D341Med (cell line): ENCODE results near the gene UMAD1.

Experiments
- DNase-seq: peaks from one replicate; pipeline ENCODE4 v3.0.0; 2012; ENCODE audit warnings: low spot score

Gene UMAD1

DNA sequence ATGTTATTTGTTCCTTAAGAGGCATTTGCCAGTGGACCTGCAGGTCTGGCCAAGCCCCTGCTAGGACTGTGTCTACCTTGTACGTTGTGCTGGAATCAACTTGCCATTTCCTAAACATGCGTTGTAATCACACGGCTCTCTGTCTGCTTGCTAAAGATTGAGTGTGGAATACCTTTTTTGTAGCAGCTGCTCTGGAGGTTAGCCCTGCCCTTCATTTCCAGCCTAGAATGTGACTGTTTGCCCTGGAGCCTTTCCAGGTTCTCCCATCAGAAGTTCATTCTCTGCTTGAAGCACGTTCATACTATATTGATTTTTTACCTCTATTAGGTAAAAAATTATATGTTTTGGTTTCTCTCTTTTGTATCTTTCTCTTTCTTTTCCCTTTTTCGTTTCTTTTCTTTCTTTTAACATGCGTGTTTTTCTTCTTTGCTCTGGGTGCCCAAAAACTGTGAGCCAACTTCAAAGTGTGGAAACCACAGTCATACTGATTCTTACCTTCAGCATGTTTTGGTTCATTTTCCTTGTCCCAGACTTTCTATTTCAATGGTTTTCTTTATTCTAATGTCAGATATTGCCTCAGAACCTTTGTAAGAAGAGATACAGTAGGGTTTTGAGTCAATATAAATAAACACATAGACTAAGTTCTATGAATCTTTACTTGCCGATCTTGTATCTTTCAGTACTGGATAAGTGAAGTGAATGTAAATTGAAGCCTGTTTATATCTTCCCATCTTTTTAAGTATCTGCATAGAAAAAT lies 189.7 kb downstream of the UMAD1 start:
- no peak for DNase-seq

DNA sequence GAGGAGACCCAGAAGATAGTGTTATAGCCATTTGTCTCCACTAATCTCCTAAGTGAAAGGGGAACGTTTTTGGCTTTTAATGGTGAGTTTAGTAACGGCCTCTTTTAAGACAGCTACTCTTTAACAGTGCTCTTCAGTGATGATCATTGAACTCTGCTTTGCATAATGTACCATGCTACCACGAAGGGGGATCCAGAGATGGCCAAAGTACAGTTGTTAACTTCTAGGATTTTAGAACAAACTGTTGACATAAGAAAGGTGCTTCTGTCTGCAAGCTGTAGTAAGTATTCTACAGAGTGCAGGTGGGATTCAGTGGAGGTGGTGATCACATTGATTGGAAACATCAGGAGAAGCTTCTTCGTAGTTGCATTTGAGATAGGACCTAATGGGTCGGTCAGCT lies 192.0 kb downstream of the UMAD1 start:
- no peak for DNase-seq

DNA sequence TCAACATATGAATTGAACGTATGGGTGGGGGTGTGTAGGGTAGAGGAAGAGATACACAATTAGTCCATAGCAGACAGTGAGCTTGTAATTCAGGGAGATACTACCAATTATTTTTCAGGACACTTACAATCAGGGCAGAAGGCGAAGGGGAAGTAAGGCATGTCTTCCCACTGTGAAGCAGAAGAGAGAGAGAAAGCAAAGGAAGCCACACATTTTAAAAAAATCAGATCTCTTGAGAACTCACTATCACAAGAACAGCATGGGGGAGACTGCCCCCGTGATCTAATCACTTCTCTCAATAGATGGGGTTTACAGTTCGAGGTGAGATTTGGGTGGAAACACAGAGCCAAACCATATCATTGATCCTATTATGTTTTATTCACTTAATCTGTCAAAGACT lies 194.2 kb downstream of the UMAD1 start:
- no peak for DNase-seq

DNA sequence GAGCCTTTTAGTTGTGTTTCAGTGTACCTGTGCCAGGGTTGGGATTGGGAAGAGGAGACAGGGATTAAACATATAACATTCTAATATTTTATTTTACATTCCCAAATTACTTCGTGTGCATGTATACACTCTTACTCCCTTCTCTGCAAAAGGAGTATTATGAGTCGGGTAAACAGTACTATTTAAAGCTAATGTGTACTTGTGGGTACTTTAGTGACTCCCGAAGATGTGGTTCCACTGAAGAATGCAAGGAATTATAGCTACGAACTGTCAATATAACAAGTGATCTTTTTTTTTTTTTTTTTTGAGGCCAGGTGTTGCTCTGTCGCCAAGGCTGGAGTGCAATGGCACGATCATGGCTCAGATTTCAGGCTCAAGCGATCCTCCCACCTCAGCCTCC lies 200.5 kb downstream of the UMAD1 start:
- DNase-seq = no peak

DNA sequence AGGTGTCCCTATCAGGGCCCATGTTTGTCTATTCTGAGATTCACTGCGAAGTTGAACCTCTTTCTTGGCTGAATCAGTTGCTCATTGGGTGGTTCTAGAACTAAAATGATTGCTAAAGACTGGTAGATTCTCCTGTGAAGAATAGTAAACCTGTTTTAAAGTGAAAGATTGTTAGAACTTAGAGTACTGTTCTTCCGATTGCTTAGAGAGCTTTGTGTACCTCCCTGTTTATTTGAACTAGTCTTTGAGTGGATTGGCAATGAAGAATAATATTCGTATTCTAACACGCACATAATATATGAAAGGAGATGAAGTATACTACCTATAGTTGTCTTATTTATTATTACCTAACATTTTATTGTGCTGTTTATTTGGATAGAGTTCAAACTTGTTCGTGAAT lies 202.7 kb downstream of the UMAD1 start:
- no peak for DNase-seq

DNA sequence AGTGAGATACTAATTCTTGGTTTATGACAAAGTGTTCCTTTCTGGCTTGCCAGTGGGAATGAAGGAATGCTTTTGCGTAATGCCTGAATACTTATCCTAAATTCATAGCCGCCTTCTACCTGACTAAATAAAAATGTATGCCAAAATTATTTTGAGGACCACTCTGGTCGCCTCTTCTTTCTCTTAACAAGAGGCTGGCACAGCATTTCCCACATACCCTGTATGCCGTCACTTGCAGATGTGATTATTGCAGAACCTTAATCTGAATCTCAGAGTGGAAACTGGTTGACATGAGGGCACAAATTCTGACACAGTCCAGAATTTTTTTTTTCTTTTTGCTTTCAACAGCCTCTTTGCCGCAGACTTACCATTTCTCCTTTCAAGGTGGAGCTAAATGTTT lies 203.4 kb downstream of the UMAD1 start:
- DNase-seq = no peak

DNA sequence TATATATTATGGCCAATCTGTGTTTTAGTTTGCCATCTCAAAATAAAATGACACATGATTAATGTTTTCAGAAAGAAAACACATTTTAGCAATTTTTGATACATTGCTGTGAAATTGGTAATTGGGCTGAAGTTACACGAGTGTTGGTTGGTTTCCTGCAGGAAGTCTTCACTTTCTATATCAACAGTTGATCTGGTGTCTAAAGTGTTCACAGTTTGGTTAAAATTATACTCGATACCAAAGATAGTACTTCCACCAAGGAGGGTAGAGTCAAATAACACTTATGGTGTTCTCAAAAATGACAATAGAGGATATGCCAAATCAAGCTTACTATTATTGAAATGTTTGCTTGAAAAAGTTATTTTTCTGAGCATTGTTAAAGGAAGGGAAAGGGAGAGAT lies 207.7 kb downstream of the UMAD1 start:
- no peak for DNase-seq

DNA sequence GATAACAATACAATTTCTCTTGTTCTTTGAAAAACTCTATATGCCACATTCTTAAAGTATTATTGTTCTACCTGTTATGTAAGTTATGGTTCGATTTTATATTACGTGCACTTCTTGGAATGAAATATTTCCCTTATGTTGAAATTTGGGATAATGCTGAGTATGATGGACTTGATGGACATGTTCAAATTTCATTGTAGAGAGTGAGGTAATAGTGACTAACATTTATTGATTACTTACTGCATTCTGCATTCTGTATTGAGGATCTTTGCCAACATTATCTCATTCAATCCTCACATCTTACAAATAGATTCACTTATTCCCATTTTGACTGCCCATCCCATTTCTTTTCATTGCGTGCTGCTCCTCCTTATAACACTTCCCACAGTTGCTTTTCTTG lies 208.3 kb downstream of the UMAD1 start:
- no peak for DNase-seq

DNA sequence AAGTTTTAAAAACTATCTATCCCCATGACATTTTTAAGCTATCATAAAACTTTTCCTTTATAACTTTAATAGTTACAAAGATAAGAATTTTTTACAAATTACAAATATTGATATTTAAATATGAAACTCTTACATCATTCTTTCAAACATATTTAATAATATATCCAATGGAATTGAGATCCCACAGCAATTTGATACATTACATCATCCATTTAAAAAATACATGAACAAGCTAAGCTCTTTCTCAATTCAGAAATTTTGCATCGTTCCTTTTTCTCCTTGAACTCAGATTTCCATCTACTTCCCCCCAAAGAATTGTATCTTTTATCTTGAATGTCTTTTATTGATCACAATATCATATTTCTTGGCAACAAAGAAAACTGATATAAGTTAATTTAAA lies 209.6 kb downstream of the UMAD1 start:
- no peak for DNase-seq

DNA sequence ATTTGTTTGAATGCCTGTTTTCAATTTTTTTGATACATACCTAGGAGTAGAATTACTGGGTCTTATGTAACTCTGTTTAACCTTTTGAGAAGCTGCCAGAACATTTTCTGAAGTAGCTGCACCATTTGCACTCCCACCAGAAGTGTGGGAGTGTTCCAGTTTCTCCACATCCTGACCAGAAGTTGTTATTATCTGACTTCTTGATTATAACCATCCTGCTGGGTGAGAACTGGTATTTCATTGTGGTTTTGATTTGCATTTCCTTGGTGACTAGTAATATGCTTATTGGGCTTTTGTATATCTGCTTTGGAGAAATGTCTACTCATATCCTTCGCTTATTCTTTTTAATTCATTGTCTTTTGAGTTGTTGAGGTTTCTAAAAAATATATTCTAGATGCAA lies 210.8 kb downstream of the UMAD1 start:
- no peak for DNase-seq

DNA sequence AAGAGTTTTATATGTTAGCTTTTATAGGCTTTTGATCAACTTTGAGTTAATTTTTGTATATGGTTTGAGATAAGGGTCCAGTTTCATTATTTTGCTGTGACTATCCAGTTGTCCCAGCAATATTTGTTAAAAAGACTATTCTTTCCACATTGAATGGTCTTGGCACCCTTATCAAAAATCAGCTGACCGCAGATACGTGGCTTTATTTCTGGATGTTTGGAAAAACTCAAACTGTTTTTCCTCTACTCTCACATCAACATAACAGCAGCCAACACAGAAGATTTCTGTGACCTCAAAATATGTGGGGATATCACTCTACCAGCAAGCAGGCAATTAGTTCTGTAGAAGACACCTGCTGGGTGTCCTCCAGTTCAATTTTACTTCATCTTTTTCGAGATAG lies 211.4 kb downstream of the UMAD1 start:
- DNase-seq = no peak

DNA sequence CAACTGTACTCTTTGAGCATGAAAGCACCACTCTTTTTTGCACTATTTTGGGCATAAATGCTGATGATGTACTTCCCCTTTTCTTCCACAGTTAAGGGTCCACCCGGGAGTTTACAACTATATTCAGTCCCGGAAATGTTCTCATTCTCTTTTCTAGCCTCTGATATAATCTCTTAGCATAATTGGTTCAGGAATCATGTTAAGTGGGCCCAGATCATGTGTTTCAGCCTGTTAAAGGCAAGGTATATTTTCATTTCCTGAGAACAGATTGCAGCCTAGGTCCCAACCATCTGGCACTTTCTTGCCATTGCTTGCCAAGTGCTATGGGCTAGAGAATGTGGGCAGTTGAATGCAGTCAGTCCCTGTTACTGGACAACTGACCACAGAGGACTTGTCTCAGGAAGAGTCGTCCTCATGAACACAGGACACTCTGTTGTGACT lies 216.6 kb downstream of the UMAD1 start:
- DNase-seq = no peak

DNA sequence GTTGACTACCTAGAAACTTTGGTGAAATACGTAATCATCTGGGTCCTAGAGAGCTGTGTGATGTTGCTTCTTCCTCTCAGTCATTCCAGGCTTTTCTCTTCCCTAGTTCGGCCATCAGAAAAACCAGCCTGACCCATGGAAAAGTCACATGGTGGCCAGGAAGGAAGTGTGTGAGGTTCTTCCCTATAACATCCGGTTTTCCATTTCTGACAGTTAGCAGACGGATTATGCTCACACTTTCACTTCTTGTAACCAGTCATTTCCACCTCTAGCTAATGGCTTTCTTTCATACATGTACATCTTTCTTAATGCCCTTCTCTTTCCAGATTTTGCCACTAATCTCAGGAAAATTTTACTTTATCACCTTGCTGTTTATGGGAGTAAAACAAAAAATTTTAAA lies 218.0 kb downstream of the UMAD1 start:
- DNase-seq = no peak

DNA sequence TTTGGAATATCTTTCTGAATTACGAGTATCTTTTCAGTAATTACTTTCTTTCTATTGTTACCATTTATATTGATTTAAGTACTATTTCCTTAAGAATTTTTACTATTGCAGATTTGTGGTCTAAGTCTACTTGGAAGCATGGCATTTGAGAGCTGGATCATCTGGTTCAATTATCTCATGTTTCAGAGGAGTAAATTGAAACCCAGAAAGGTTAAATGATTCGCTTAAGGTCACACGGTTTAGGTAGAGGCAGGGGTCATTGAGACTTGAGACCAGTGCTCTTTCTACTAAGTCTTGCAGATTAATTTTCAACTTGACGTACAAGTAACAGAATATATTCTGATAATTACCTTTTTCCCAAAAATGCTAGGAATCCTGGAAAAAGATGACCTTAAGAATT lies 218.9 kb downstream of the UMAD1 start:
- DNase-seq = no peak

DNA sequence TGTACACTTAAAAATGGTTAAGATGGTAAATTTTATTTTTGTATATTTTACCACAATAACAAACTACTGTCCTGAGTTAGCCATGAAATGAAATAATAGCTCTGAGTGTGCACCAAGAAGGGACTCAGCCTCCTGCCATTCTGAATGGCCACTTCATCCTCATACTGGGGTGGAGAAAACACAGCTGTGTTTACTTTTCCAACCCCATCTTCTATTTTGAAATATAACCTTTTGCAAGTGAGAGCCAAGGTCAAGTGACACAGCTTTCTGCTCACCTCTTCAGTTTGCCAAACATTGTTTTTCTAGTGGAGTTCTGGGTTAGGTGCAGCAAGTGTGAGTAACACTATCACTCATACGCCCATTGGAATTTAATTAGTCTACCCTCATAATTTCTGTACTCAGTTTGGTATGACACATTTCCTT lies 220.7 kb downstream of the UMAD1 start:
- DNase-seq = no peak

DNA sequence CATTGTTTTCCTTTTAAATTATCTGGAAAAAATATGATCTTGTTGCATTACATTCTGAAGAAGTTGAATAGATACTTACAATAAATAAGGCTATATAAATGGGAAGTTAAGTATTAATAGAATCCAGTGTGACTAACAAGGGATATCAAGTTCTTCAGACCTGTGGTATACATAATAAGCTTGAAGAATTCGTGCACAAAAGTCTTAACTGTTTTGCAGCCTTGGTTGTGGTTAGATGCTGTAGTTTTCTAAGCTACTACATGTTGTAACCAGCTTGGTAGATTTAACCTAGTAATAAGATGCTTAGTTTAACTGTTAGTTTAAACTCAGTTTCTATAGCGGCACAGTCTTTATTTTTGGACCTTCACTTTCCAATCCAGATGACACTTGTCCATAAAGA lies 221.8 kb downstream of the UMAD1 start:
- no peak for DNase-seq

DNA sequence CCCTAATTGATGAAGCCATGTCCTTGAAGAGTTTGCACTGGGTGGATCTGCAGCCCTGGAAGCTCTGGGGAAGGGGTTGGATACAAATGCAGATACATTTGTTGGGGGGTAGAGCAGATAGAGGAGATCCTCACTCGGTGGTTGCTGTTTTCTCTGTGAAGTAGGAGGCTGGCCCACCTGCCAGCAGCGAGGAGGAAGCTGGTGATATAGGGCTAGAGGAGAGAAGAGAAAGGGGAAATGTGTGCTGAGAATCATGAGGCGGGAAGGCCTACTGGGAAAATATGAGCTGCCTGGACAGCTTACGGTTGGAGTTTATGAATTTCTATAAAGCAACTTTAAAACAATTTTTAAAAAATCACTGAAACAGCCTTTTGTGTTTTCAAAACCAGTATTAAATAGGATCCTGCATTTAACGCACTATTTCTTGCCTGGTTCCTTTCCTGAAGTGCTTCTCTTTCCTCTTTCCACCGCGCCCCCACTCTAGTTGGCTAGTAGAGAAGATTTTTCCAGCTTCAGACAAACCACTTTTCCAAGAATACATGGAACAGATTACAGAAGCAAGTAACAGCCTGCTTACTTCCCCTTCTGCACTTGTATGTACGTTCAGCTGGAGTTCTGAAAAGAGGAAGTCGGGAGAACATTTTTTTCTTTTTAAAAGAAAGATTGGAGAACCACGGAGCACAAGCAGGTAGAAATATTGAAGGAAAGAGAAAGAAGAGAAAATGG lies 227.5 kb downstream of the UMAD1 start:
- DNase-seq = no peak

DNA sequence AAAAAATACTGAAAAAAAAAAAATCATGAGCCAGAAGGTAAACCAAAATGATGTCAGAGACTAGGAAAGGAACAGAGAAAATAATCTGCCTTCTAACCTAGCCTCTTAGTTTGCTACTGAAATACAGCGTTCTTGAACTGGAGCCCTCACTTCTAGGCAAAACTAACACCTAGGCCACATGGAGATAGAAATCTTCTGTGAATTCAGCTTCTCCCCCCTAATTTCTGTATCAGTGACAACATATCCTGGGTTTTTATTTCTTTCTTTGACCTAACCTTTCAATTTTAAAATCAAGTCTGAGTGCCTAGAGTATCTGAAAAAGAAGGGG lies 228.0 kb downstream of the UMAD1 start:
- no peak for DNase-seq

DNA sequence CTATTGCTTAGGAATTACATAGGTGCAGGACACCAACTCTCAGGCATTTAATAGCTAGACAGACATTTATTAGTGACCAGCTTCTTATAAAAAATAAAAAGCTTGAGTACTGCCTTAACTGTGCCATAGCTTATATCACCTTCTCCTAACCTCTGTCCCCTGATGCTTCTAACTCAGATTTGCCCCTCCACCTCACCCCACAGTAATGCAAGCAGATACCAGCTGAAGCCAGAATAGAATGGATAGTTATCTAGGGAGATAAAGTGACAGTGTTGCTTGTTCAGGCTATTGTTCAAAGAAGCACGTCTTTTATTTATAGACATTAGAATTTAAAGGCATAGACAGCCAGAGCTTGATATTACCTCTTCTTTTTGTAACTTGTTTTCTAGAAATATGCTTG lies 228.5 kb downstream of the UMAD1 start:
- no peak for DNase-seq

DNA sequence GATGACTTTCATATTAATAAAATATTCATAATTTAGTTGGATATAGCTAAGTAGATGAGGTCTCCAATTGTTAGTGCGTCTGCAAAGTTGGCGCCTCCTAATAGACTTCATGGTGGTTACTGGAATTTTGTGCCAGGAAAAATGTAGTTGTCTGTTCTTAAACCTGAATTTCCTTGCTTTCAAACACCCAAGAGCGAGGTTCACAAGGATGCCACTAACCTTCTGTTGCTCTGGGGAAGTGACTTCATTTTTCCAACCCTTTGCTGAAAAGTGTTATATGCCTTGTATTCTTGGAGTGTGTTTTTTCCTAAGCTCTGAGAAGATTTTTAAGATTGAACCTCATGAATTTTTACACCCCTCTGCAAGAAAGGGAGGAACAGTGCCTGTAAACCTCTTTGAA lies 229.1 kb downstream of the UMAD1 start:
- no peak for DNase-seq

DNA sequence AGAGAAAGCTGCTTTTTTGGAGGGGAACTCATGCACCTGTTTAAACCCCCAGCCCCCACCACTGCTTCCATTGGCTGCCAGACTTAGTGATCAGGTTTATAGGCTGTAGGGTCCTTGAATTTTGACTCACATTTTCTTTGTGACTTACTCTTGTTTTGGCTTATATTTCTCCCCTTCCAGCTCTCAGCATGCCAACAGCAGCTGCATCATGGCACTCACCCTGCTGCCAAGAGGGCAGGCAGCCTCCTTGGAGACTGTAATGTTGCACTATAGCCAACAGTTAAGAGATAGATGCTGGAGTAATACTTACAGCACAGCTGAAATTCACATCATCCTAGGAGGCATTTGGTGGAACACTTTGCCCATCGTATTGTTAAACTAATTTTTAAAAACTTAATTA lies 230.0 kb downstream of the UMAD1 start:
- no peak for DNase-seq

DNA sequence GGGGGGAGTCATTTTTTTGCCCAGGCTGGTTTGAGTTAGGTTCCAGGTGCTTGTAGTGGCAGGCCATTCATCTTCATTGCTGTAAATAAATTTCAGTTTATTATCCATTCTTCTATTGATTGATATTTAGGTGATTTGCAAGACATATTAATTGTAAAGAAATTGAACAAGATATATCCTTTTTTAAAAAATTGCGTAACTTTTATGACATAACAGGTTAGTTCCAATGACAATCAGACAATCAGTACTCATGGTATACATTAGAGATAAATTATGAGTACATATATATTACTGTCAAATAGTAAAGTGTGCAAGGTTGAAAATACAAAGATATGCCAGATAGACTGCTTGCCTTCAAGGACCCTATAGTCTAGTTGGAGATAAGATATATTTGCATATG lies 235.9 kb downstream of the UMAD1 start:
- DNase-seq = no peak

DNA sequence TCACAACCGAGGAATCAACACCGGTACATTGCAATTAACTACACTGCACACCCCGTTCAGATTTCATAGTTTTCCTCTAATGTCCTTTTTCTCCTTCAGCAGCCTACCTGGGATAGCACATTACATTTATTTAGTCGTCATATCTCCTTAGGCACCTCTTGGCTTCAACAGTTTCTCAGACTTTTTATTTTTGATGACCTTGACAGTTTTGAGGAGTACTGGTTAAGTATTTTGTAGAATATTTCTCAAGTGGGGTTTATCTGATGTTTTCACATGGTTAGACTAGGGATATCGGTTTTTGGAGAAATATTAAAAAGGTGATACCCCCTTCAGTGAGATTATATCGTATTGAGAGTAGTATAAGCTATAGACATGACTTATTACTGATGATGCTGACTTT lies 241.0 kb downstream of the UMAD1 start:
- DNase-seq = no peak

DNA sequence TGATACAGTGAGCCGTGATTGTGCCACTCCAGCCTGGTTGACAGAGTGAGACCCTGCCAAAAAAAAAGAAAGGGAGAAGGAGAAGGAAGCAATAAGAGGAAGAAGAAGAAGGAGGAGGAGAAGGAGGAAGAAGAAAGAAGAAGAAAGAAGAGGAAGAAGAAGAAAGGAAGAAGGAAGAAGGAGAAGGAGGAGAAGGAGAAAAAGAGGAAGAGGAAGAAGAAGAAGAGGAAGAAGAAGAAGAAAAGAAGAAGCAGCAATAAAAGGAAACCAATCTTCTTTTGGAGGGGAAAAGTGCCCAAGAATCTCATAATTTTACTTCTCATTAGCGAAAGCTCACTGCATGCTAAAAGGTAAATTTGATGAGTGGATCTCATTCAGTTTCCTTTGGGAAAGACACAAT lies 242.3 kb downstream of the UMAD1 start:
- no peak for DNase-seq
